HepG2 (cell line): ENCODE measurements around the gene ZNF687. TPM values are rescaled to one million over a fixed set of nuclear protein-coding genes. Genes with fewer than 3 reads are reported as not detected.

ENCODE experiments used
- HMGA1 ChIP-seq: sonication (generic); formaldehyde crosslinking; conservative IDR thresholded peaks from 2 replicates; pipeline ENCODE4 v1.4.0; 2020; ENCODE audit warnings: missing genetic modification reagents
- HNF1B ChIP-seq: sonication (generic); formaldehyde crosslinking; IDR thresholded peaks from 2 replicates; pipeline ENCODE4 v1.5.1; 2020; ENCODE audit warnings: mild to moderate bottlenecking, moderate library complexity, missing genetic modification reagents
- HNF4G ChIP-seq, 2 experiments: sonication (generic) in 1 of 2; formaldehyde crosslinking in 1 of 2; IDR thresholded peaks; 2 replicates each; pipeline versions ENCODE4 v1.4.0 to v1.6.1; 2011 to 2020; ENCODE audit warnings: borderline replicate concordance in 2 of 2, low read depth in 2 of 2, mild to moderate bottlenecking in 2 of 2, low read length in 1 of 2, missing genetic modification reagents in 1 of 2, moderate library complexity in 1 of 2
- HOXA3 ChIP-seq: sonication (generic); formaldehyde crosslinking; IDR thresholded peaks from 2 replicates; pipeline ENCODE4 v1.5.0; 2020; ENCODE audit warnings: missing genetic modification reagents
- JUN ChIP-seq: sonication (generic); formaldehyde crosslinking; IDR thresholded peaks from 2 replicates; pipeline ENCODE4 v1.4.0; 2020; ENCODE audit warnings: mild to moderate bottlenecking, missing genetic modification reagents
- PAXIP1 ChIP-seq: sonication (generic); formaldehyde crosslinking; conservative IDR thresholded peaks from 2 replicates; pipeline ENCODE4 v1.4.0; 2020; ENCODE audit warnings: mild to moderate bottlenecking, missing genetic modification reagents, moderate library complexity
- SAP130 ChIP-seq: IDR thresholded peaks from 2 replicates; pipeline ENCODE4 v1.6.1; 2016; ENCODE audit warnings: low read depth
- SOX13 ChIP-seq, 3 experiments: fragments of 450-650 bp in 1 of 3; sonication (generic) in 1 of 3; formaldehyde crosslinking in 1 of 3; IDR thresholded peaks in 2 of 3; conservative IDR thresholded peaks in 1 of 3; 2 replicates each; pipeline versions ENCODE4 v1.5.0 to v1.6.1; 2016 to 2020; ENCODE audit warnings: antibody characterized with exemption in 1 of 3, mild to moderate bottlenecking in 1 of 3, missing compliant biosample characterization in 1 of 3, missing genetic modification reagents in 1 of 3, moderate library complexity in 1 of 3
- ZBTB33 ChIP-seq: sonication (generic); formaldehyde crosslinking; IDR thresholded peaks from 2 replicates; pipeline ENCODE4 v1.4.0; 2020; ENCODE audit warnings: missing genetic modification reagents
- ZBTB34 ChIP-seq: sonication (generic); formaldehyde crosslinking; IDR thresholded peaks from 2 replicates; pipeline ENCODE4 v1.8.0; 2022; ENCODE audit warnings: mild to moderate bottlenecking, missing genetic modification reagents
- ZNF124 ChIP-seq: sonication (generic); formaldehyde crosslinking; IDR thresholded peaks from 2 replicates; pipeline ENCODE4 v1.4.0; 2020; ENCODE audit warnings: missing genetic modification reagents
- ZNF644 ChIP-seq: IDR thresholded peaks from 2 replicates; pipeline ENCODE4 v1.6.1; 2016; ENCODE audit warnings: low read depth
- ZNF710 ChIP-seq: sonication (generic); formaldehyde crosslinking; IDR thresholded peaks from 2 replicates; pipeline ENCODE4 v1.5.0; 2020; ENCODE audit warnings: mild to moderate bottlenecking, missing genetic modification reagents, borderline replicate concordance
- ZNF773 ChIP-seq: sonication (generic); formaldehyde crosslinking; IDR thresholded peaks from 2 replicates; pipeline ENCODE4 v1.4.0; 2020; ENCODE audit warnings: missing genetic modification reagents, borderline replicate concordance
- ZNF883 ChIP-seq: sonication (generic); formaldehyde crosslinking; IDR thresholded peaks from 2 replicates; pipeline ENCODE4 v1.5.1; 2020; ENCODE audit warnings: mild to moderate bottlenecking, missing genetic modification reagents; ENCODE audit errors: not compliant biosample characterization
- ZNF891 ChIP-seq: sonication (generic); formaldehyde crosslinking; IDR thresholded peaks from 2 replicates; pipeline ENCODE4 v1.5.0; 2020; ENCODE audit warnings: mild to moderate bottlenecking, missing genetic modification reagents
- polyA plus RNA-seq, 8 experiments: library from polyadenylated mRNA; depleted of rRNA in 3 of 8; stranded (reverse) in 7 of 8; unstranded in 1 of 8; fragments of >200 nt; fragmentation: Illumina TruSeq in 4 of 8; extraction: Trizol in 4 of 8; gene quantifications; 2 replicates each; pipeline versions ENCODE4 v1.2.1 to v1.2.3, GENCODE V29; 2011 to 2016; ENCODE audit warnings: low read depth in 4 of 8, missing spikeins in 1 of 8, mixed read lengths in 1 of 8; ENCODE audit not compliant: insufficient read depth in 1 of 8
- total RNA-seq, 5 experiments: library from RNA; depleted of rRNA; stranded (reverse); fragments of >200 nt; fragmentation: Illumina TruSeq; extraction: Trizol; gene quantifications; 2 replicates each; pipeline ENCODE4 v1.2.3, GENCODE V29; 2016; ENCODE audit warnings: low read depth in 1 of 5

Gene ZNF687
- total and polyA plus RNA-seq, 2 of the 13 experiments (the other 11 are each of a cell fraction or from before 2014, with no cell fraction given), result 14.1 to 16.5 TPM

- TF ChIP-seq ZBTB34 (0 out of 2 replicates have a peak, but pooled peaks have one; percentile 59), ZNF883 (CRISPR knock-in tag) (no peak), ZNF124 (CRISPR knock-in tag) (no peak), ZBTB33 (CRISPR knock-in tag) (no peak), HNF4G (IDR thresholded peaks at IDR 0.05; ENCODE audit: borderline replicate concordance, low read depth, low read length) (peak; percentile 86), HNF4G (CRISPR knock-in tag; IDR thresholded peaks at IDR 0.05; ENCODE audit: borderline replicate concordance, low read depth) (peak; percentile 82), ZNF644 (CRISPR knock-in tag) (peak; percentile 66; the same call in 1 of the 2 replicates), SAP130 (CRISPR knock-in tag) (peak; percentile 68), HNF1B (CRISPR knock-in tag) (no peak), HMGA1 (CRISPR knock-in tag) (no peak), JUN (CRISPR knock-in tag) (0 out of 2 replicates have a peak, but pooled peaks have one; percentile 19), SOX13 (IDR thresholded peaks at IDR 0.05) (no peak), SOX13 (CRISPR knock-in tag; conservative IDR thresholded peaks at IDR 0.05 in 1 of 2, IDR thresholded peaks at IDR 0.05 in 1 of 2) (peak in 1 of 2 experiments; percentile 75; a peak in 2 of 4 replicates), ZNF891 (CRISPR knock-in tag) (0 out of 2 replicates have a peak, but pooled peaks have one; percentile 26), ZNF710 (peak; percentile 37; the same call in 1 of the 2 replicates), HOXA3 (CRISPR knock-in tag) (peak; percentile 20; the same call in 1 of the 2 replicates), PAXIP1 (peak; percentile 81), ZNF773 (CRISPR knock-in tag) (0 out of 2 replicates have a peak, but pooled peaks have one; percentile 10)
Measured at GRCh38 chr1:151265446-151266236, 16.5 kb upstream of the ZNF687 start (continued).
